HCT116 (cell line): ENCODE data around the gene ROR2. TPM values are rescaled to one million over a fixed set of nuclear protein-coding genes. Genes with fewer than 3 reads are reported as not detected.

Experiments
- ATAC-seq: fragments of 200-7000 bp; cut with Tn5 transposase; 2 replicates; pipeline ENCODE4 v1.9.1; 2020; ENCODE audit warnings: mild to moderate bottlenecking, moderate library complexity
- BruUV-seq: library from RNA; stranded (reverse); fragments of 400-500 nt; replicated peaks from 2 replicates; lab custom pipeline; 2021; lab: Mats Ljungman, UMichigan
- CTCF ChIA-PET: fragments of 300-600 bp; sonication (Branson Sonifier 250); formaldehyde crosslinking; loops from one replicate; lab custom pipeline; 2021; ENCODE audit warnings: antibody characterized with exemption; lab: Charles Lee
- POLR2A ChIA-PET: fragments of 300-600, 350-600 bp; sonication (Branson Sonifier 250); formaldehyde crosslinking; loops from one replicate; lab custom pipeline; 2021; ENCODE audit warnings: antibody characterized with exemption; lab: Charles Lee
- RAD21 ChIA-PET, 2 experiments: fragments of 300-600 bp; sonication (Branson Sonifier 250); formaldehyde crosslinking; loops; one replicate each; lab custom pipeline; 2023; ENCODE audit warnings: low total read pairs in 2 of 2; ENCODE audit not compliant: uncharacterized antibody in 2 of 2, unreplicated experiment in 2 of 2, low non-redundant PET in 1 of 2; lab: Charles Lee
- DNase-seq: peaks from one replicate; pipeline ENCODE4 v3.0.0-alpha.2; 2010; ENCODE audit warnings: low read depth, low spot score
- H2AFZ ChIP-seq: fragments of 200-600 bp; shearing (Covaris generic), sonication (generic); 2 replicates; pipeline ENCODE4 v1.6.1; 2017; ENCODE audit warnings: low read depth, mixed run types, mixed read lengths, antibody characterized with exemption, low read length; ENCODE audit not compliant: poor library complexity, severe bottlenecking
- H3K27ac ChIP-seq: 2 replicates; pipeline ENCODE4 v1.5.1; 2012; ENCODE audit warnings: low read depth, low read length
- H3K27me3 ChIP-seq: fragments of 200-600 bp; sonication (generic); 2 replicates; pipeline ENCODE4 v1.6.1; 2016; ENCODE audit warnings: mixed run types, low read length, mixed read lengths; ENCODE audit not compliant: insufficient read depth
- H3K36me3 ChIP-seq, 2 experiments: fragments of 200-500 bp in 1 of 2; fragments of 200-600 bp in 1 of 2; sonication (Bioruptor generic) in 1 of 2; sonication (generic) in 1 of 2; 2 replicates each; pipeline versions ENCODE4 v1.5.1 to v1.6.1; 2014 to 2016; ENCODE audit warnings: low read length in 2 of 2, inconsistent platforms in 1 of 2, mixed read lengths in 1 of 2, mixed run types in 1 of 2; ENCODE audit not compliant: insufficient read depth in 2 of 2, control insufficient read depth in 1 of 2
- H3K4me1 ChIP-seq, 2 experiments: fragments of 200-600 bp in 1 of 2; sonication (generic) in 1 of 2; 2 replicates each; pipeline versions ENCODE4 v1.5.1 to v1.6.1; 2012 to 2017; ENCODE audit warnings: low read length in 2 of 2, inconsistent platforms in 1 of 2, mild to moderate bottlenecking in 1 of 2, mixed read lengths in 1 of 2, mixed run types in 1 of 2, moderate library complexity in 1 of 2; ENCODE audit not compliant: insufficient read depth in 2 of 2, control insufficient read depth in 1 of 2
- H3K4me2 ChIP-seq: fragments of 200-600 bp; sonication (generic); 2 replicates; pipeline ENCODE4 v1.6.1; 2017; ENCODE audit warnings: mixed run types, low read length, mixed read lengths
- H3K4me3 ChIP-seq, 2 experiments: fragments of 200-600 bp in 1 of 2; sonication (generic) in 1 of 2; replicated peaks in 1 of 2; 2 replicates each; pipeline ENCODE4 v1.5.1; 2011 to 2016; ENCODE audit warnings: low read length in 2 of 2, control low read depth in 1 of 2, low read depth in 1 of 2, mild to moderate bottlenecking in 1 of 2, mixed read lengths in 1 of 2, mixed run types in 1 of 2
- H3K79me2 ChIP-seq: fragments of 200-600 bp; sonication (generic); 2 replicates; pipeline ENCODE4 v1.6.1; 2017; ENCODE audit warnings: mild to moderate bottlenecking, mixed run types, low read length, moderate library complexity, mixed read lengths; ENCODE audit not compliant: insufficient read depth
- H3K9ac ChIP-seq: fragments of 200-600 bp; sonication (generic); 2 replicates; pipeline ENCODE4 v1.6.1; 2016; ENCODE audit warnings: low read length, mixed read lengths
- H3K9me2 ChIP-seq: fragments of 200-600 bp; sonication (generic), shearing (Covaris generic); 2 replicates; pipeline ENCODE4 v1.6.1; 2017; ENCODE audit warnings: mixed run types, mild to moderate bottlenecking, moderate library complexity; ENCODE audit not compliant: insufficient read depth
- H3K9me3 ChIP-seq, 2 experiments: fragments of 200-500 bp in 1 of 2; fragments of 200-600 bp in 1 of 2; sonication (Bioruptor generic) in 1 of 2; sonication (generic) in 1 of 2; 2 replicates each; pipeline ENCODE4 v1.6.1; 2014 to 2017; ENCODE audit warnings: low read length in 2 of 2, mixed read lengths in 2 of 2, inconsistent platforms in 1 of 2, low read depth in 1 of 2, mild to moderate bottlenecking in 1 of 2, mixed run types in 1 of 2, moderate library complexity in 1 of 2; ENCODE audit not compliant: control insufficient read depth in 1 of 2, insufficient read depth in 1 of 2
- H4K20me1 ChIP-seq: fragments of 200-600 bp; sonication (generic), shearing (Covaris generic); 2 replicates; pipeline ENCODE4 v1.6.1; 2017; ENCODE audit warnings: mixed run types, mild to moderate bottlenecking, moderate library complexity; ENCODE audit not compliant: insufficient read depth
- CBX3 ChIP-seq: IDR thresholded peaks from 2 replicates; pipeline ENCODE4 v1.6.1; 2012; ENCODE audit warnings: low read depth
- CEBPB ChIP-seq: IDR thresholded peaks from 2 replicates; pipeline ENCODE4 v1.6.1; 2012; ENCODE audit warnings: low read depth
- EZH2phosphoT487 ChIP-seq: fragments of 200-600 bp; IDR thresholded peaks from 2 replicates; pipeline ENCODE4 v1.6.1; 2018; ENCODE audit warnings: antibody characterized with exemption, borderline replicate concordance
- FOSL1 ChIP-seq: IDR thresholded peaks from 2 replicates; pipeline ENCODE4 v1.6.1; 2012; ENCODE audit warnings: low read depth
- JUND ChIP-seq: IDR thresholded peaks from 2 replicates; pipeline ENCODE4 v1.6.1; 2012
- MAX ChIP-seq: IDR thresholded peaks from 2 replicates; pipeline ENCODE4 v1.6.1; 2012
- POLR2A ChIP-seq: IDR thresholded peaks from 2 replicates; pipeline ENCODE4 v1.7.0; 2011; ENCODE audit warnings: borderline replicate concordance; ENCODE audit not compliant: insufficient read depth, insufficient read length; ENCODE audit errors: extremely low read depth
- POLR2AphosphoS5 ChIP-seq: IDR thresholded peaks from 2 replicates; pipeline ENCODE4 v1.6.1; 2011; ENCODE audit warnings: mild to moderate bottlenecking, low read depth, low read length, moderate library complexity
- RAD21 ChIP-seq: IDR thresholded peaks from 2 replicates; pipeline ENCODE4 v1.6.1; 2012; ENCODE audit warnings: low read depth, mild to moderate bottlenecking
- SIN3A ChIP-seq: IDR thresholded peaks from 2 replicates; pipeline ENCODE4 v1.6.1; 2012; ENCODE audit warnings: low read depth
- SP1 ChIP-seq: IDR thresholded peaks from 2 replicates; pipeline ENCODE4 v1.6.1; 2012; ENCODE audit warnings: low read depth
- SRF ChIP-seq: IDR thresholded peaks from 2 replicates; pipeline ENCODE4 v1.6.1; 2012; ENCODE audit warnings: low read depth
- TCF7L2 ChIP-seq: IDR thresholded peaks from 2 replicates; pipeline ENCODE4 v1.7.0; 2011; ENCODE audit warnings: borderline replicate concordance, inconsistent platforms; ENCODE audit not compliant: insufficient read depth, insufficient read length; ENCODE audit errors: extremely low read depth
- intact Hi-C: fragments of 100-400 bp; cut with micrococcal nuclease; formaldehyde crosslinking; loops from 2 replicates; pipeline ENCODE4 v1.10.0; 2022
- total RNA-seq: library from RNA; stranded (reverse); gene quantifications from one replicate; pipeline ENCODE4 v1.2.1, GENCODE V29; 2021; ENCODE audit not compliant: unreplicated experiment
- TF ChIP-seq, protein P1 (sequence below): IDR thresholded peaks from 2 replicates; pipeline ENCODE4 v1.6.1; 2012

The ROR2 gene
- total RNA-seq, 1 experiment from 2014 or later = 15.7 TPM

DNA sequence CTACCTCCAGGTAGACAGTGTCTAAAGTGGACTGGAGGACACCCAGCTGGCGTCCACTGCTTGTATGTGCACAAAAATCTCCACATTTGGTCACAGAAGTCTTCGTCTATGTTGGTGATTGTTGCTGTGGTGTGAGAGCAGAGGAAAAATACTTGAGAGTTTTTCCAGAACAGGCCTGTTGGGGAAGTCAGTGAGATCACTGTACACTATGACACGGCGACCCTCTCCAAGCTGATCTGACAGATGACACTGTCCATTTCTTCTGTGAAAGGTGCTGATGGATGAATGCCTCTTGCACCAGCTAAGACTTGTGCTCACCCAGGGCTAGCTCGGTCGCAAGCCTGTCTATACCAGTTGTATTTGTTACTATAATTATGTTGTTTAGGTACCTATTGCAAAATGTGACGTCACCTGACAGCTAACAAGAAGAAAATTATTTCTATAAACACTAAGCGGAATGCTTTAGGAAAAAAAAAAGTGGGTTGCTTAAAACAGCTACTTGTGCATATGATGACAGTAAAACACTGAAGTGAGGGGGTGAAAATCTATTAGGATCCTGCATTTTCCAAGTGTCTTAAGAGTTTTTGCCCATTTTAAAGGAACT is 142.3 kb downstream of the ROR2 start:
- Histone ChIP-seq H3K27ac (no peak overlapping the region), H3K9me2 (no peaks in the 10 kb centered on the region), H3K4me1 (no peaks in the 10 kb centered on the region), H3K36me3 (no peaks in the 10 kb centered on the region), H3K4me3 (no peak overlapping the region), H2AFZ (no peak overlapping the region), H3K9me3 (no peaks in the 10 kb centered on the region), H3K27me3 (no peaks in the 10 kb centered on the region), H3K79me2 (peaks cover 3% of the 10 kb centered on the region; the same call in 1 of the 2 replicates), H3K9ac (no peak overlapping the region), H4K20me1 (no peaks in the 10 kb centered on the region), H3K4me2 (no peak overlapping the region)
- DNase-seq = no peak
- ChIA-PET RAD21 (no interaction called here), CTCF (no interaction called here), POLR2A (no interaction called here)
- no peak for TF ChIP-seq JUND
- TF ChIP-seq CBX3 = no peak
- TF ChIP-seq RAD21 = no peak
- TF ChIP-seq CEBPB = no peak
- no peak for TF ChIP-seq MAX
- TF ChIP-seq, protein P1, sequence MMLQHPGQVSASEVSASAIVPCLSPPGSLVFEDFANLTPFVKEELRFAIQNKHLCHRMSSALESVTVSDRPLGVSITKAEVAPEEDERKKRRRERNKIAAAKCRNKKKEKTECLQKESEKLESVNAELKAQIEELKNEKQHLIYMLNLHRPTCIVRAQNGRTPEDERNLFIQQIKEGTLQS = no peak
- TF ChIP-seq SRF = no peak
- no peak for TF ChIP-seq SP1
- no TSS peak for BruUV-seq
- intact Hi-C loops = no loop called here
- ATAC-seq = no peak

GRCh38 chr9:91805031-91805430 is 145.0 kb downstream of the ROR2 start:
- no TSS peak for BruUV-seq
- no peaks in the 10 kb centered on the region for H3K9me2 ChIP-seq
- RAD21 ChIA-PET = no interaction called here
- H3K4me2 ChIP-seq = no peak overlapping the region
- H3K36me3 ChIP-seq = no peaks in the 10 kb centered on the region
- DNase-seq (no peak), ATAC-seq (no peak)
- no peak overlapping the region for H2AFZ ChIP-seq
- H3K4me1 ChIP-seq = peaks cover 0 to 6% of the 10 kb centered on the region in 2 experiments; a peak in 2 of 4 replicates
- CTCF ChIA-PET = no interaction called here
- intact Hi-C loops = no loop called here
- H3K27ac ChIP-seq = no peak overlapping the region
- H3K9ac ChIP-seq = no peak overlapping the region
- H3K4me3 ChIP-seq = no peak overlapping the region
- TF ChIP-seq EZH2phosphoT487 (no peak), TCF7L2 (no peak), POLR2A (no peak), SIN3A (no peak), FOSL1 (no peak), MAX (no peak), CBX3 (no peak), POLR2AphosphoS5 (no peak), SRF (no peak)
- TF ChIP-seq, protein P1 = no peak
- H4K20me1 ChIP-seq = no peaks in the 10 kb centered on the region
- H3K9me3 ChIP-seq = no peaks in the 10 kb centered on the region
- POLR2A ChIA-PET = no interaction called here
- peaks cover 3% of the 10 kb centered on the region; the same call in 1 of the 2 replicates for H3K79me2 ChIP-seq
- no peaks in the 10 kb centered on the region for H3K27me3 ChIP-seq
